ENCODE measurements around the gene PRKN. TPM values are rescaled to one million over a fixed set of nuclear protein-coding genes. Genes with fewer than 3 reads are reported as not detected.

Gene PRKN
- total RNA-seq, 4 donors from 2014 or later = 4.5 to 12.3 (median 9.0) TPM

DNA sequence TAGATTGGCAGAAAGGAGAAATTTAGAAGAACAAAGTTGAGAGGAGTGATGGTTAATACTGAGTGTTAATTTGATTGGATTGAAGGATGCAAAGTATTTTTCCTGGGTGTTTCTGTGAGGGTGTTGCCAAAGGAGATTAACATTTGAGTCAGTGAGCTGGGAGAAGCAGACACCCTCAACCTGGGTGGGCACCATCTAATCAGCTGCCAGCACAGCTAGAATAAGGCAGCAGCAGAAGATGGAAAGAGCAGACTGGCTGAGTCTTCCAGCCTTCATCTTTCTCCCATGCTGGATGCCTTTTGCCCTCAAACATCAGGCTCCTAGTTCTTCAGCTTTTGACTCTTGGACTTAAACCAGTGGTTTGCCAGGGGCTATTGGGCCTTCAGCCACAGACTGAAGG is 1016.1 kb downstream of the PRKN start:
- Histone ChIP-seq H3K4me1 (no peaks in the 10 kb centered on the region), H3K36me3 (no peaks in the 10 kb centered on the region), H3K27ac (no peak overlapping the region), H3K27me3 (no peaks in the 10 kb centered on the region), H3K9me3 (no peaks in the 10 kb centered on the region), H3K4me3 (no peak overlapping the region)
- DNase-seq = no peak
- intact Hi-C loops (cut with DNase I; ENCODE audit: low total_unique reads) = no loop called here
- no peak for TF ChIP-seq EP300 (IDR thresholded peaks at IDR 0.05; ENCODE audit: low read depth)
- no peak for TF ChIP-seq CTCF (IDR thresholded peaks at IDR 0.05)
- TF ChIP-seq POLR2A (IDR thresholded peaks at IDR 0.05) = no peak
- no peak for TF ChIP-seq POLR2AphosphoS5 (IDR thresholded peaks at IDR 0.05)
- in situ Hi-C loops (cut with MboI; ENCODE audit: low pct_ligation_motif_present in 1 of 4, low pct_unique_long_range_greater_than_20kb in 1 of 4, low sequenced_read_pairs in 3 of 4) = no loop called here

DNA sequence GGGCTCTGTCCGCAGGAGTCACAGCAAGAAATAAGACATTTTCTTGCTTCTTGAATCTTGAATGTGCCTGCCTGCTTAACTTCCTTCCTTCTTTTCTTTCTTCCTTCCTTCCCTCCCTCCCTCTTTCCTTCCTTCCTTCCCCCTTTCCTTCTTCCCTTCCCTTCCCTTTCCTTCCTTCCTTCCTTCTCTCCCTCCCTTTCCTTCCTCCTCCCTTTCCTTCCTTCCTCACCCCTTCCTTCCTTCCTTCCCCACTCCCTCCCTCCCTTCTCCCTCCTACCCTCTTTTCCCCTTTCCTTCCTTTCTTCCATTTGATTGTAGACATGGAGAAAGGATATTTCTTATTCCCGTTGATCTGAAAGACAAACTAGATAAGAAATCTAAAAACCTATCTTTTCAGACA is 1016.9 kb downstream of the PRKN start:
- Histone ChIP-seq H3K4me3 (no peak overlapping the region), H3K36me3 (no peaks in the 10 kb centered on the region), H3K27me3 (no peaks in the 10 kb centered on the region), H3K4me1 (no peaks in the 10 kb centered on the region), H3K27ac (no peak overlapping the region), H3K9me3 (no peaks in the 10 kb centered on the region)
- TF ChIP-seq POLR2A (IDR thresholded peaks at IDR 0.05) = no peak
- TF ChIP-seq CTCF (IDR thresholded peaks at IDR 0.05) = no peak
- intact Hi-C loops (cut with DNase I; ENCODE audit: low total_unique reads) = no loop called here
- DNase-seq = no peak
- in situ Hi-C loops (cut with MboI; ENCODE audit: low pct_ligation_motif_present in 1 of 4, low pct_unique_long_range_greater_than_20kb in 1 of 4, low sequenced_read_pairs in 3 of 4) = no loop called here
- WGBS, 2 donors (ENCODE audit: low coverage in 1 of 2) = 78 to 100% methylated on average over 1 to 2 of the region's 2 CpGs

DNA sequence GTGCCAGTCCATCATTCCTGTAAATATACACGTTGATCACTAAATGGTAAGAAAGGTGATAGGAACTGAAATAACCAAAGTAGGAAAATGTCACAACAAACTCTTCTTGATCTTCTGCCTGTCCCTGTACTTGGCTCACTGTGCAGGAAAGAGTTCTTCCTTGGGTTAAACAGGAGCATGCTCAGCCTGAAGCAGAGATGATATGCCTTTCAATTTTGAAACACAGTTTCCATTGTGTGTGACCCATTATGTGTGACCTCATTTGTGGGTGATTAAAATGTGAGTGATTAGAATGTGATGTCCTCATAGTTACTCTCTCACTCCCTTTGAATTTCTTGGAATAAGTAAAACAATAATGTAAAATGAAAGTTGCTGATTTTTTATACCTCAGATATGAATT is 1026.5 kb downstream of the PRKN start:
- H3K36me3 ChIP-seq = no peaks in the 10 kb centered on the region
- H3K27me3 ChIP-seq = no peaks in the 10 kb centered on the region
- no peaks in the 10 kb centered on the region for H3K4me1 ChIP-seq
- in situ Hi-C loops (cut with MboI; ENCODE audit: low pct_ligation_motif_present in 1 of 4, low pct_unique_long_range_greater_than_20kb in 1 of 4, low sequenced_read_pairs in 3 of 4) (no loop called here), intact Hi-C loops (cut with DNase I; ENCODE audit: low total_unique reads) (no loop called here)
- 73 to 79% methylated on average over 1 of the region's 1 CpG for WGBS, 2 donors (ENCODE audit: low coverage in 1 of 2)
- H3K4me3 ChIP-seq = no peak overlapping the region
- H3K27ac ChIP-seq = no peak overlapping the region
- no peak for DNase-seq
- TF ChIP-seq EP300 (IDR thresholded peaks at IDR 0.05; ENCODE audit: low read depth) = no peak
- no peak for TF ChIP-seq POLR2A (IDR thresholded peaks at IDR 0.05)
- TF ChIP-seq CTCF (IDR thresholded peaks at IDR 0.05) = no peak
- TF ChIP-seq POLR2AphosphoS5 (IDR thresholded peaks at IDR 0.05) = no peak
- no peaks in the 10 kb centered on the region for H3K9me3 ChIP-seq

GRCh38 chr6:161696801-161697200 is 1030.8 kb downstream of the PRKN start:
- TF ChIP-seq CTCF (IDR thresholded peaks at IDR 0.05) = no peak
- TF ChIP-seq EP300 (IDR thresholded peaks at IDR 0.05; ENCODE audit: low read depth) = no peak

More at GRCh38 chr6:161696801-161697200, 1030.8 kb downstream of the PRKN start:
- no peak for DNase-seq
- 72 to 74% methylated on average over 2 of the region's 2 CpGs for WGBS, 2 donors (ENCODE audit: low coverage in 1 of 2)
- Histone ChIP-seq H3K27ac (no peak overlapping the region), H3K4me3 (no peak overlapping the region), H3K36me3 (no peaks in the 10 kb centered on the region), H3K27me3 (no peaks in the 10 kb centered on the region), H3K4me1 (no peaks in the 10 kb centered on the region), H3K9me3 (no peaks in the 10 kb centered on the region)
- in situ Hi-C loops (cut with MboI; ENCODE audit: low pct_ligation_motif_present in 1 of 4, low pct_unique_long_range_greater_than_20kb in 1 of 4, low sequenced_read_pairs in 3 of 4) (loop anchor here in 2 of 4 donors (25.0 kb wide), 1 partner anchor 284 kb away; no protein-coding TSS in a partner anchor), intact Hi-C loops (cut with DNase I; ENCODE audit: low total_unique reads) (loop anchor here (10.0 kb wide), 1 partner anchor 282 kb away; no protein-coding TSS in a partner anchor)
